ENCODE data around the gene NUDT4B.
"Not testable (repeated sequence)": the region's sequence is repeated elsewhere in the genome, so short reads cannot be mapped to it uniquely, and the experiment has no call there.

GRCh38 chr1:148758925-148759324 is 10.4 kb downstream of the NUDT4B start:
- not testable (repeated sequence) for TF ChIP-seq PBX3 (IDR thresholded peaks at IDR 0.05; ENCODE audit: insufficient replicate concordance, low read depth, low read length); E2F4 (IDR thresholded peaks at IDR 0.05; ENCODE audit: low read depth, low read length); CTCF (IDR thresholded peaks at IDR 0.05 in 2 of 3, conservative IDR thresholded peaks at IDR 0.05 in 1 of 3; ENCODE audit: control insufficient read depth in 2 of 3, extremely low read depth in 1 of 3, insufficient read depth in 1 of 3, low read depth in 3 of 3, low read length in 3 of 3); SREBF1 (IDR thresholded peaks at IDR 0.05; ENCODE audit: low read length)
